Thoracic aorta (tissue), 2 donors: ENCODE measurements around the gene MEOX2. TPM values are rescaled to one million over a fixed set of nuclear protein-coding genes. Genes with fewer than 3 reads are reported as not detected.

Source experiments
- ATAC-seq: fragments of 150-250 bp; one replicate; pipeline ENCODE4 v1.8.0; 2017; ENCODE audit warnings: low read depth; ENCODE audit not compliant: insufficient number of reproducible peaks, low FRiP score
- DNase-seq: peaks from one replicate; pipeline ENCODE4 v3.0.0-alpha.2; 2020; ENCODE audit warnings: low spot score
- H3K27ac ChIP-seq, 2 donors: fragments of 200-600 bp; sonication (generic); 1 replicate in 1 of 2; 2 replicates in 1 of 2; pipeline ENCODE4 v1.5.1; 2016; ENCODE audit warnings: mild to moderate bottlenecking in 2 of 2, moderate library complexity in 2 of 2
- H3K27me3 ChIP-seq: fragments of 200-600 bp; sonication (generic); replicated peaks from 2 replicates; pipeline ENCODE4 v1.6.0; 2016; ENCODE audit warnings: mild to moderate bottlenecking; ENCODE audit not compliant: insufficient read depth
- H3K36me3 ChIP-seq: fragments of 200-600 bp; sonication (generic); one replicate; pipeline ENCODE4 v1.5.1; 2016
- H3K4me1 ChIP-seq, 2 donors: fragments of 200-600 bp; sonication (generic); 1 replicate in 1 of 2; 2 replicates in 1 of 2; pipeline versions ENCODE4 v1.5.1 to v1.6.0; 2016; ENCODE audit warnings: low read depth in 2 of 2, mild to moderate bottlenecking in 1 of 2; ENCODE audit not compliant: control insufficient read depth in 1 of 2
- H3K4me3 ChIP-seq: fragments of 200-600 bp; sonication (generic); 2 replicates; pipeline ENCODE4 v1.5.1; 2016; ENCODE audit warnings: mild to moderate bottlenecking
- H3K9me3 ChIP-seq: fragments of 200-600 bp; sonication (generic); 2 replicates; pipeline ENCODE4 v1.5.1; 2016
- total RNA-seq, 2 donors: library from RNA; depleted of rRNA; stranded (reverse); fragments of >200 nt; gene quantifications; one replicate each; pipeline versions ENCODE4 v1.1.0 to v1.2.3, GENCODE V29; 2016
- TF ChIP-seq, protein P1 (sequence below): fragments of 200-600 bp; sonication (generic); IDR thresholded peaks from one replicate; pipeline ENCODE4 v1.5.1; 2019; ENCODE audit warnings: antibody characterized with exemption

The MEOX2 gene
- total RNA-seq, 2 donors from 2014 or later = 9.5 to 9.9 TPM

DNA sequence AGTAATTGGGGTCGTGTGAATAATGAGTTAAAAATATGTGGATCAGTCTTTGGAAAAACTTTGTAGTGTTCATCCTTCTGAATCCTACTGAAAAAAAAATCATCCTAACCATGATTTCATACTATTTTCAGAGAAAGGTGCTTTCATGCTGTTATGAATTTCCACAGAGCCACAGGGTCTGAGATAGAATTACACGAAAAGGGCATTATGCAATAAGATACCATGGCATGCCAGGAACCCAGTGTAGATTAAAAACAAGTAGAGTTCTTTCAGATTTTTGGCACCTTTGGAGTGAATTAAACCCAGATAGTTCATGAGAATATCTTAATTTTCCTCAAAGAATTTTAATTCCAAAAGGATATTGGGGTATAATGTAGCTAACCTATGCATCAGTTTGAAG lies 77.2 kb downstream of the MEOX2 start:
- no peak for ATAC-seq
- H3K27ac ChIP-seq = no peak overlapping the region
- TF ChIP-seq, protein P1, sequence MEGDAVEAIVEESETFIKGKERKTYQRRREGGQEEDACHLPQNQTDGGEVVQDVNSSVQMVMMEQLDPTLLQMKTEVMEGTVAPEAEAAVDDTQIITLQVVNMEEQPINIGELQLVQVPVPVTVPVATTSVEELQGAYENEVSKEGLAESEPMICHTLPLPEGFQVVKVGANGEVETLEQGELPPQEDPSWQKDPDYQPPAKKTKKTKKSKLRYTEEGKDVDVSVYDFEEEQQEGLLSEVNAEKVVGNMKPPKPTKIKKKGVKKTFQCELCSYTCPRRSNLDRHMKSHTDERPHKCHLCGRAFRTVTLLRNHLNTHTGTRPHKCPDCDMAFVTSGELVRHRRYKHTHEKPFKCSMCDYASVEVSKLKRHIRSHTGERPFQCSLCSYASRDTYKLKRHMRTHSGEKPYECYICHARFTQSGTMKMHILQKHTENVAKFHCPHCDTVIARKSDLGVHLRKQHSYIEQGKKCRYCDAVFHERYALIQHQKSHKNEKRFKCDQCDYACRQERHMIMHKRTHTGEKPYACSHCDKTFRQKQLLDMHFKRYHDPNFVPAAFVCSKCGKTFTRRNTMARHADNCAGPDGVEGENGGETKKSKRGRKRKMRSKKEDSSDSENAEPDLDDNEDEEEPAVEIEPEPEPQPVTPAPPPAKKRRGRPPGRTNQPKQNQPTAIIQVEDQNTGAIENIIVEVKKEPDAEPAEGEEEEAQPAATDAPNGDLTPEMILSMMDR = no peak

DNA sequence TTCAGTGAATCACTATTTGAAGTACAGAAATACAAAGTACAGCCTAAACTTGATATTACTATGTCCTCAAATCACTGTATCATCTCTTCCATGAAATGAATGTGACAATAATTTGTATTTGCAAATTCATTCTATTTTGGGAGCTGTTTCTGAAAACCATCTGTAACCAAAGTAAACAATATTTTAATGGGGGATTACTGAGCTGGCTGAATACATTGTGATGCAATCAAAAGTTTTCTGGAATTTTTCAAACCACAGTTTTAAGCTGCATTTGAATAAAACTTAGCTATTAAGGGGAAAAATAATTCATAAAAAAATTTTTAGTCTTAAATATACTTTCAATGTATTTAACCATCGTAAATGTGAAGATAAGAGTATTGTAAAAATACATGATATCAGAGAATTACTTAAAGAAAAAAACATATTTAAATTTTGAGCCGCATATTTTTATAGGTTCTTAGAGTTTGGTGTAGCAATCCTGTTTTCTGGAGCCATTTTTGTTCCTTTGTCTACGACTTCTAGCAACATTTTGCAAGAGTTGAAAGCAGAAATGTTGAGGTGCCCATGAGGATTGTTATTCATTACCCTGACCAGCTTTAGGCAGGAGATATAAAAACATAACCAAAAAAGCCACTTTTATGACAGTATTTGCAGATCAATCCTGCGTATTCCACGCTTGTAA lies 78.8 kb downstream of the MEOX2 start:
- Histone ChIP-seq H3K9me3 (no peaks in the 10 kb centered on the region), H3K27ac (no peak overlapping the region), H3K36me3 (no peaks in the 10 kb centered on the region), H3K4me1 (no peaks in the 10 kb centered on the region), H3K27me3 (no peaks in the 10 kb centered on the region), H3K4me3 (no peak overlapping the region)
- DNase-seq (no peak), ATAC-seq (no peak)
- TF ChIP-seq, protein P1 = no peak

More for the DNA sequence above, 77.2 kb downstream of the MEOX2 start:
- H3K4me3 ChIP-seq = no peak overlapping the region
- DNase-seq = no peak
- H3K36me3 ChIP-seq = no peaks in the 10 kb centered on the region
- no peaks in the 10 kb centered on the region for H3K27me3 ChIP-seq
- no peaks in the 10 kb centered on the region for H3K4me1 ChIP-seq
- no peaks in the 10 kb centered on the region for H3K9me3 ChIP-seq

- Histone ChIP-seq H3K4me3 (no peak overlapping the region), H3K27ac (no peak overlapping the region), H3K27me3 (no peaks in the 10 kb centered on the region), H3K36me3 (no peaks in the 10 kb centered on the region), H3K9me3 (no peaks in the 10 kb centered on the region), H3K4me1 (no peaks in the 10 kb centered on the region)
- no peak for DNase-seq
- TF ChIP-seq, protein P1 = no peak
- no peak for ATAC-seq
These were observed 79.9 kb downstream of the MEOX2 start for GRCh38 chr7:15606561-15606960.

- TF ChIP-seq, protein P1 = no peak
- Histone ChIP-seq H3K27me3 (no peaks in the 10 kb centered on the region), H3K4me3 (no peak overlapping the region), H3K4me1 (no peaks in the 10 kb centered on the region), H3K36me3 (no peaks in the 10 kb centered on the region), H3K9me3 (no peaks in the 10 kb centered on the region), H3K27ac (no peak overlapping the region)
- ATAC-seq = no peak
- DNase-seq = no peak
These were observed 82.3 kb downstream of the MEOX2 start for GRCh38 chr7:15604166-15604565.

DNA sequence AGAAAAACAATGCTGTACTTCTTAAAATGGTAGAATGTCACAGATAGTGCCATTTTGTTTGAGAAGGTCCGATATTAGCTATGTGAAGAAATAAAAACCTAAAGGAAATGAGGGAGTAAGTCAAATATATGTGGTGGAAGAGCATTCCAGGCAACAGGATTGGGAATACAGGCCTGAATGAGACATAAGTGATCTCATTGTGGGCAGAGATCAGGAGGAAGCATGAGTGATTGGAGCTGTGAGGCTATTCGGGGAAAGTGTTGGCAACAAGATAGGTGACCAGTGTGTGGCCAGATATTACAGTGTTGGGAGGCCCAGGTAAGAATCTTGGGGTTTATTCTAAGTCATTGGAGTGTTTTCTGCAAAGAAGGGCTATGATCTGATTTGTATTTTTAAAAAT lies 83.4 kb downstream of the MEOX2 start:
- Histone ChIP-seq H3K4me3 (no peak overlapping the region), H3K4me1 (no peaks in the 10 kb centered on the region), H3K27ac (no peak overlapping the region), H3K9me3 (no peaks in the 10 kb centered on the region), H3K36me3 (no peaks in the 10 kb centered on the region), H3K27me3 (no peaks in the 10 kb centered on the region)
- TF ChIP-seq, protein P1 = no peak
- DNase-seq (no peak), ATAC-seq (no peak)
